ENCODE data around the gene NSG1.

DNA sequence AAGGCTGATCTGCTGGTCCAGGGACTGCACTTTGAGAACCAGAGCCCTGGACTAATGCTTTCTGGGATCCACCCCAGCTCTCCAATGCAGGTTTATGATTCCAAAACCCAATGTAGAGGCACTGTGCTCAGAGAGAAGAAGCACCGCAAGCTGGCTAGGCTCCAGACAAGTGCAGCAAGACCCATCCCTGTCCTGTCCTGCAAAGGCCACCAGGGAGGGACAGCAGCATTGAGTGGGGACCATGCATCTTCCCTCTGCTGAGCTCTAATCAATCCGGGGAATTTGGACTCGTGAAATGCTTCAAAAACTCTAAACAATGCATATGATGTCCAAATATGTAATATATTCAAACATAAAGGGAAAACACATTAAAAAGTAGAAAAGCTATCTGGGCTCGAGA lies 10.8 kb upstream of the NSG1 start:
- TF ChIP-seq JUND (IDR thresholded peaks at IDR 0.05) (no peak), CTCF (IDR thresholded peaks at IDR 0.05) (no peak)
